Endodermal cell (in vitro differentiated cells): ENCODE data around the gene ZC3H18. TPM values are rescaled to one million over a fixed set of nuclear protein-coding genes. Genes with fewer than 3 reads are reported as not detected.

ENCODE experiments used
- DNase-seq: peaks from one replicate; pipeline ENCODE4 v3.0.0-alpha.2; 2017
- H3K27ac ChIP-seq: 2 replicates; pipeline ENCODE4 v1.5.1; 2013; ENCODE audit warnings: mild to moderate bottlenecking, low read depth, low read length, moderate library complexity
- H3K27me3 ChIP-seq: 2 replicates; pipeline ENCODE4 v1.6.1; 2013; ENCODE audit warnings: mild to moderate bottlenecking, low read length, moderate library complexity; ENCODE audit not compliant: insufficient read depth, control insufficient read depth, poor library complexity, severe bottlenecking
- H3K36me3 ChIP-seq: 2 replicates; pipeline ENCODE4 v1.7.0; 2013; ENCODE audit warnings: mild to moderate bottlenecking, low read length, moderate library complexity; ENCODE audit not compliant: control insufficient read depth, insufficient read depth
- H3K4me1 ChIP-seq: one replicate; pipeline ENCODE4 v1.7.0; 2013; ENCODE audit warnings: low read length; ENCODE audit not compliant: control insufficient read depth, insufficient read depth
- H3K4me3 ChIP-seq: 2 replicates; pipeline ENCODE4 v1.5.1; 2013; ENCODE audit warnings: mild to moderate bottlenecking, low read length, moderate library complexity
- H3K9ac ChIP-seq: 2 replicates; pipeline ENCODE4 v1.6.1; 2013; ENCODE audit warnings: mild to moderate bottlenecking, low read length, moderate library complexity; ENCODE audit not compliant: poor library complexity, severe bottlenecking; ENCODE audit errors: extremely low read depth
- H3K9me3 ChIP-seq: 2 replicates; pipeline ENCODE4 v1.6.1; 2013; ENCODE audit warnings: mild to moderate bottlenecking, low read length, moderate library complexity; ENCODE audit not compliant: control insufficient read depth
- H3K27ac Mint-ChIP-seq: 2 replicates; pipeline ENCODE4 v1.8.0; 2020; ENCODE audit warnings: mixed read lengths
- H3K27me3 Mint-ChIP-seq: 2 replicates; pipeline ENCODE4 v1.8.0; 2021; ENCODE audit warnings: mild to moderate bottlenecking, mixed read lengths; ENCODE audit not compliant: insufficient read depth
- H3K36me3 Mint-ChIP-seq: 2 replicates; pipeline ENCODE4 v1.8.0; 2020; ENCODE audit warnings: low read depth, mixed read lengths
- H3K4me1 Mint-ChIP-seq: 2 replicates; pipeline ENCODE4 v1.8.0; 2020; ENCODE audit warnings: mixed read lengths
- H3K4me3 Mint-ChIP-seq: 2 replicates; pipeline ENCODE4 v1.8.0; 2020; ENCODE audit warnings: mild to moderate bottlenecking, moderate library complexity, mixed read lengths
- H3K9me3 Mint-ChIP-seq: 2 replicates; pipeline ENCODE4 v1.8.0; 2020; ENCODE audit warnings: mild to moderate bottlenecking, mixed read lengths
- CTCF ChIP-seq: fragments of 200-600 bp; sonication (generic); conservative IDR thresholded peaks from 2 replicates; pipeline ENCODE4 v1.5.0; 2021; ENCODE audit warnings: antibody characterized with exemption, mild to moderate bottlenecking
- WGBS, 2 experiments: methylation state at CpG; one replicate each; pipeline versions ENCODE4 v1.1.5 to v1.1.7; 2013; ENCODE audit warnings: missing lambda C conversion rate in 2 of 2, mixed read lengths in 1 of 2; ENCODE audit not compliant: insufficient coverage in 1 of 2, insufficient read length in 1 of 2; 5-methylcytosine and 5-hydroxymethylcytosine counted together
- long read RNA-seq, 4 experiments: library from polyadenylated mRNA in 2 of 4; library from RNA in 1 of 4; library from capped mRNA in 1 of 4; stranded (forward) in 3 of 4; unstranded in 1 of 4; transcript quantifications; one replicate each; pipeline ENCODE4 v2.0.0, GENCODE V29; 2020 to 2021; ENCODE audit warnings: inconsistent platforms in 1 of 4
- polyA plus RNA-seq, 2 experiments: library from polyadenylated mRNA; stranded (reverse); fragments of 50-300 nt; gene quantifications; one replicate each; pipeline ENCODE4 v1.2.3, GENCODE V29; 2013
- total RNA-seq, 2 donors: library from RNA; stranded (reverse); fragmentation: NEBNext Ultra II Directional in 1 of 2; extraction: Animal tissue kit (Norgen Biotek cat#: 25700) in 1 of 2; gene quantifications; 2 replicates in 1 of 2; 3 replicates in 1 of 2; pipeline ENCODE4 v1.2.1, GENCODE V29; 2021

The ZC3H18 gene
- 10 to 100 TPM; 75.4 to 76.6 TPM for total RNA-seq
- polyA plus RNA-seq (2013, experiment 1 of 2) = 68.2 TPM
- polyA plus RNA-seq (2013, experiment 2 of 2) = 57.8 TPM
- long read RNA-seq, experiment 1, partial matches to known transcripts = 11 of 22 reads
- long read RNA-seq, experiment 1, other reads (novel, unspliced or antisense) = 8 of 22 reads
- long read RNA-seq, experiment 2, transcript ZC3H18-201 (18 exons, 3,729 nt) = major isoform, 34 of 75 reads
- long read RNA-seq, experiment 2, partial matches to known transcripts = 12 of 75 reads
- long read RNA-seq, experiment 2, other reads (novel, unspliced or antisense) = 24 of 75 reads
- long read RNA-seq, experiment 3, transcript ZC3H18-201 (18 exons, 3,729 nt) = major isoform, 42 of 115 reads
- long read RNA-seq, experiment 3, transcript ZC3H18-202 (19 exons, 3,211 nt) = minor isoform, 7 of 115 reads
- long read RNA-seq, experiment 3, partial matches to known transcripts = 32 of 115 reads
- long read RNA-seq, experiment 3, other reads (novel, unspliced or antisense) = 33 of 115 reads
- long read RNA-seq, experiment 4, partial matches to known transcripts = 5 of 11 reads
- long read RNA-seq, experiment 4, other reads (novel, unspliced or antisense) = 6 of 11 reads

DNA sequence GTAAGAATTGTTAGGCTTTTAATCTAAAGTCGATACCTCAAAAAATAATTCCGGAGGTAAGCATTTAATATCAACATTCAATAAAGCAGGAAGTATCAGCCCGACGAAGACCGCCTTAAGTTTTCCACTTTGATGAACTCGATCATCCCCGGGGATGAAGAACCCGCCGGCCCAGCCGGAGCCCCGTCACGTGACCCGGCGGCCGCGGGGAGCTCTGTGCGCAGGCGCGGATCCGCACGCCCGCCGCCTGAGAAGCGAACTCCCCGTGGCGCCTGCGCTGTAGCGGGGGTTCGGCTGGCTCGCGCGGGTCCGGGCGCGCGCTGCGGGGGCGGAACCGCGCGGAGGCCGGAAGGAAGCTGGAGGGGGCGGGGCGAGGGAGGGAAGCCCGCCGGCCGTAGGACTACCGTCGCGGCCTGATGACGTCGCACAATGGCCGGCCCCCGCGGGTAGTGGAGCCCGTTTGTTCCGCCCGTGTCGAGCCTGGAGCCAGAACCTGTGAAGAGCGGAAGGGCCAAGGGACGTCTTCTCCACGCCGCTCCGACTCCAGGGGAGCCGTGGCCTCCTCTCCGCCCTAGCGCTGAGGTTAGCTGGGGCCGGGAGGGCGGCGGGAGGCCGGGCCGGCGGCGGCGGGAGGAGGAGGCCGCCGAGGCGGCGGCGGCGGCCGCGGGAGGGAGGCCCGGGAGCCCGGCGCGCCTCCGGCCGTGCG lies at the start of gene ZC3H18:
Gene ZC3H18 (plus strand): TSS at position 419 of the 706 bp plus-strand sequence. CDS start 6,721 bp downstream, outside the sequence.
- peaks cover 1% of the 10 kb centered on the region for H3K9me3 Mint-ChIP-seq
- peak; percentile 97 for DNase-seq
- H3K27me3 Mint-ChIP-seq = no peaks in the 10 kb centered on the region
- Histone ChIP-seq H3K9me3 (no peaks in the 10 kb centered on the region), H3K9ac (peak within 1 kb of the TSS; percentile 78), H3K27me3 (no peaks in the 10 kb centered on the region), H3K36me3 (peaks cover 26% of the 10 kb centered on the region), H3K27ac (peak within 1 kb of the TSS; percentile 61), H3K4me3 (peak within 1 kb of the TSS; percentile 96), H3K4me1 (peaks cover 2% of the 10 kb centered on the region)
- 0 to 1% methylated on average over 23 to 90 of the region's 90 CpGs for WGBS, 2 experiments
- peaks cover 14% of the 10 kb centered on the region for H3K4me1 Mint-ChIP-seq
- peaks cover 17% of the 10 kb centered on the region for H3K36me3 Mint-ChIP-seq
- TF ChIP-seq CTCF = no peak
- peak within 1 kb of the TSS; percentile 85 for H3K4me3 Mint-ChIP-seq
- H3K27ac Mint-ChIP-seq = peak within 1 kb of the TSS; percentile 91

- DNase-seq = no peak
- H3K9ac ChIP-seq = no peak overlapping the region
- WGBS, 2 experiments = 80 to 91% methylated on average over 3 to 9 of the region's 9 CpGs
- H3K27me3 Mint-ChIP-seq = no peaks in the 10 kb centered on the region
- no peak for TF ChIP-seq CTCF
- no peak overlapping the region for H3K4me3 Mint-ChIP-seq
- no peaks in the 10 kb centered on the region for H3K4me1 ChIP-seq
- H3K4me1 Mint-ChIP-seq = peaks cover 3% of the 10 kb centered on the region
- no peaks in the 10 kb centered on the region for H3K27me3 ChIP-seq
- H3K9me3 ChIP-seq = no peaks in the 10 kb centered on the region
- H3K9me3 Mint-ChIP-seq = no peaks in the 10 kb centered on the region
- H3K36me3 ChIP-seq = no peaks in the 10 kb centered on the region
- H3K27ac ChIP-seq = no peak overlapping the region
- no peak overlapping the region for H3K27ac Mint-ChIP-seq
- peaks cover 9% of the 10 kb centered on the region for H3K36me3 Mint-ChIP-seq
- no peak overlapping the region for H3K4me3 ChIP-seq
Observed at GRCh38 chr16:88521674-88522073, 48.5 kb upstream of the ZC3H18 start.

DNA sequence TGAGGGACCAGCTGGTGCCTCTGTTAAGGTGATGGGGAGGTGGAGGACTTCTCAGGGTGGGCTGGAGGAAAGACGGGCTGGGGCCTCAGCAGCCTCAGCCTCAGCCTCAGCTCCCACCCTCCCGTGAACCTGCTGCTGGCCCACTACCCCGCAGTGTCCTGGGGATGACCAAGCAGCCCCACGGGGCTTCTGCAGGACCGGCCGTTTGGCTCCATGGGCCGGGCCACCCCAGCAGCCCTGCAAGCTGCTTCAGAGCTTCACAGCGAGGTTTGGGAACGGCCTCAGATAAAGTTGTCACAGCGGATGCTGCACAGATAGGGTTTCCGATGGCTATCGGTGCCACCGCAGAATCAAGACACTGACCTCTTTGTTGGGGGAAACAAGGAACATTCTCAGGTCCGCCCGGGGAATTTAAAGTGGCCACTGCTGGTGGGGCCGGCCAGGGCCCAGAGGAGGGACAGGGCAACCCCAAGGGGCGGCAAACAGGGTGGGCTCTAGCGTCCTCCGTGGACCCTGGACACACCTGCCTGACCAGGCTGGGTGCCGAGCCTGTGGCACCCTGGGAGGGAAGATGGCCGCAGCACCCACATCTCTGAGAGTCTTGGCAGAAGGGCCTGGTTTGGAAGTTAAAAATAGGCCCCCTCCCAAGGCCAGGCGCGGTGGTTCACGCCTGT lies 47.8 kb upstream of the ZC3H18 start:
- H3K4me1 Mint-ChIP-seq = no peaks in the 10 kb centered on the region
- H3K36me3 Mint-ChIP-seq = peaks cover 6% of the 10 kb centered on the region
- Histone ChIP-seq H3K4me1 (no peaks in the 10 kb centered on the region), H3K27ac (no peak overlapping the region), H3K4me3 (no peak overlapping the region), H3K9ac (no peak overlapping the region), H3K9me3 (no peaks in the 10 kb centered on the region), H3K27me3 (no peaks in the 10 kb centered on the region), H3K36me3 (no peaks in the 10 kb centered on the region)
- no peak for DNase-seq
- WGBS, 2 experiments = 89 to 93% methylated on average over 19 to 24 of the region's 24 CpGs
- no peak for TF ChIP-seq CTCF
- H3K4me3 Mint-ChIP-seq = no peak overlapping the region
- H3K27ac Mint-ChIP-seq = no peak overlapping the region
- no peaks in the 10 kb centered on the region for H3K27me3 Mint-ChIP-seq
- no peaks in the 10 kb centered on the region for H3K9me3 Mint-ChIP-seq
